SK-N-SH treated with all-trans-retinoic acid at 6 μM for 48 hours (cell line): ENCODE measurements around the gene PNMT.

Experiments
- ATAC-seq: fragments of 200-7000 bp; cut with Tn5 transposase; 3 replicates; pipeline ENCODE4 v1.9.1; 2020; ENCODE audit warnings: mild to moderate bottlenecking, moderate library complexity
- ARNTL ChIP-seq: fragments of 450-650 bp; formaldehyde crosslinking; IDR thresholded peaks from 2 replicates; pipeline ENCODE4 v1.5.0; 2020; ENCODE audit warnings: low read depth, mild to moderate bottlenecking, moderate library complexity, borderline replicate concordance
- CSDC2 ChIP-seq: fragments of 250-450 bp; sonication (Bioruptor Pico); IDR thresholded peaks from 2 replicates; pipeline ENCODE4 v1.5.0; 2020; ENCODE audit warnings: mild to moderate bottlenecking, moderate library complexity
- ESRRG ChIP-seq: fragments of 250-450 bp; sonication (Bioruptor Pico); IDR thresholded peaks from 2 replicates; pipeline ENCODE4 v1.6.1; 2021; ENCODE audit warnings: mild to moderate bottlenecking
- GLIS3 ChIP-seq: fragments of 250-450 bp; sonication (Bioruptor Pico); IDR thresholded peaks from 2 replicates; pipeline ENCODE4 v1.5.0; 2020; ENCODE audit warnings: mild to moderate bottlenecking, moderate library complexity
- ISL1 ChIP-seq: fragments of 250-450 bp; sonication (Bioruptor Pico); IDR thresholded peaks from 2 replicates; pipeline ENCODE4 v2.1.2; 2022; ENCODE audit warnings: mild to moderate bottlenecking, moderate library complexity
- PPARA ChIP-seq: fragments of 250-450 bp; sonication (Bioruptor Pico); IDR thresholded peaks from 2 replicates; pipeline ENCODE4 v1.5.0; 2020; ENCODE audit warnings: mild to moderate bottlenecking, borderline replicate concordance
- RARB ChIP-seq: fragments of 250-450 bp; sonication (Bioruptor Pico); IDR thresholded peaks from 2 replicates; pipeline ENCODE4 v1.8.0; 2021; ENCODE audit warnings: mild to moderate bottlenecking, moderate library complexity
- TCF4 ChIP-seq: fragments of 250-450 bp; sonication (Bioruptor Pico); IDR thresholded peaks from 2 replicates; pipeline ENCODE4 v1.8.0; 2021; ENCODE audit warnings: mild to moderate bottlenecking, moderate library complexity, borderline replicate concordance
- TOX ChIP-seq: fragments of 250-450 bp; sonication (Bioruptor Pico); IDR thresholded peaks from 2 replicates; pipeline ENCODE4 v1.8.0; 2021; ENCODE audit warnings: mild to moderate bottlenecking, moderate library complexity, borderline replicate concordance
- ZC3H10 ChIP-seq: fragments of 250-450 bp; sonication (Bioruptor Pico); IDR thresholded peaks from 2 replicates; pipeline ENCODE4 v1.5.1; 2021; ENCODE audit warnings: mild to moderate bottlenecking, moderate library complexity
- ZFP3 ChIP-seq: fragments of 250-450 bp; sonication (Bioruptor Pico); IDR thresholded peaks from 2 replicates; pipeline ENCODE4 v1.5.0; 2020; ENCODE audit warnings: mild to moderate bottlenecking, moderate library complexity
- ZNF565 ChIP-seq: fragments of 450-650 bp; formaldehyde crosslinking; conservative IDR thresholded peaks from 2 replicates; pipeline ENCODE4 v1.5.0; 2020; ENCODE audit warnings: low read depth, mild to moderate bottlenecking, moderate library complexity
- ZNF70 ChIP-seq: fragments of 450-650 bp; formaldehyde crosslinking; IDR thresholded peaks from 2 replicates; pipeline ENCODE4 v1.5.0; 2020; ENCODE audit warnings: mild to moderate bottlenecking, moderate library complexity
- ZNF8 ChIP-seq: fragments of 450-650 bp; formaldehyde crosslinking; IDR thresholded peaks from 2 replicates; pipeline ENCODE4 v1.5.0; 2020; ENCODE audit warnings: mild to moderate bottlenecking, moderate library complexity
- TF ChIP-seq, protein P1 (sequence below): fragments of 250-450 bp; sonication (Bioruptor Pico); IDR thresholded peaks from 2 replicates; pipeline ENCODE4 v1.8.0; 2021; ENCODE audit warnings: low read depth, mild to moderate bottlenecking, moderate library complexity, borderline replicate concordance
- TF ChIP-seq, protein P2 (sequence below): fragments of 250-450 bp; sonication (Bioruptor Pico); IDR thresholded peaks from 2 replicates; pipeline ENCODE4 v1.8.0; 2020; ENCODE audit warnings: mild to moderate bottlenecking, moderate library complexity, borderline replicate concordance
- TF ChIP-seq, protein P3 (sequence below): fragments of 250-450 bp; sonication (Bioruptor Pico); IDR thresholded peaks from 2 replicates; pipeline ENCODE4 v1.5.1; 2020; ENCODE audit warnings: low read depth, mild to moderate bottlenecking, moderate library complexity
- TF ChIP-seq, protein P4 (sequence below): fragments of 250-450 bp; sonication (Bioruptor Pico); IDR thresholded peaks from 2 replicates; pipeline ENCODE4 v1.5.0; 2020; ENCODE audit warnings: mild to moderate bottlenecking, moderate library complexity

The PNMT gene

DNA sequence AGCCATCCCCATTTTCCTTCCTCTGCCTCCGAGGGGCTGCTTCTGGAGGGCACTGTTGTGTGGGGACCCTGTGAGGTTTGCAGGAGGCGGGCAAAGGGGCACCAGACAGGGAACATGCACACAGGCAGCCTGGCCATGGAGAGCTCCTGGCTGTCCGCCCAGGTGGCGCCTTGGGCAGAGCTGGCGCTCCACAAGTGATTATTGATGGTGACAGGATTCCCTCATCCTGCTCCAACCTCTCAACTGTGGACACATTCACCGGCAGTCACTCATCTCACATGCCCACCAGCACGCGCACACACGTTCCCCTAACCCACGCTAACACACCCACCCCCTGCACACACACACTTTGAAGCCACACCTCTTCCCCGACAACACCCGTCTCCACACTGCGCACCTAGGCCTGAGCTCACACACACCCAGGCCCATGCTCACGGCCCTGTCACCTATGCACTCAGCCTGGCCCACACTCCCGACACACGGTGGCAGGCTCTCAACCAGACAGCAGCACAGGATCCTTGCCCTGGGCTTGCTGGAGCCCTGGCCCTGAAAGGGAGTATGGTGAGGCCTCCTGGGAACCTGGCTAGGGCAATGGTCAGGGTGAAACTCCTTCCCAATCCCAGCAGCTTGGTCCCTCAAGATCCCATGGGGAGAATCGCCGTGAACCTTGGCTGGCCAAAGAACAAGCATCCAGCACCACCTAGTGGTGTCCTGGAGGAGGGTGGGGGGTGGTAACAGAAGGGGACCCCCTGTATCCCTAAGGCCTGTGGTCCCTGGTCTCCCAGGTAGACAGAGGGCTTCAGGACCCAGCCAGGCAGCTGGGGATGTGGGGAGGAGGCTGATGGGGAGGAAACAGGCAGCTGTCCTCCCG is 3.6 kb downstream of the PNMT start (continued):
- TF ChIP-seq, protein P1, sequence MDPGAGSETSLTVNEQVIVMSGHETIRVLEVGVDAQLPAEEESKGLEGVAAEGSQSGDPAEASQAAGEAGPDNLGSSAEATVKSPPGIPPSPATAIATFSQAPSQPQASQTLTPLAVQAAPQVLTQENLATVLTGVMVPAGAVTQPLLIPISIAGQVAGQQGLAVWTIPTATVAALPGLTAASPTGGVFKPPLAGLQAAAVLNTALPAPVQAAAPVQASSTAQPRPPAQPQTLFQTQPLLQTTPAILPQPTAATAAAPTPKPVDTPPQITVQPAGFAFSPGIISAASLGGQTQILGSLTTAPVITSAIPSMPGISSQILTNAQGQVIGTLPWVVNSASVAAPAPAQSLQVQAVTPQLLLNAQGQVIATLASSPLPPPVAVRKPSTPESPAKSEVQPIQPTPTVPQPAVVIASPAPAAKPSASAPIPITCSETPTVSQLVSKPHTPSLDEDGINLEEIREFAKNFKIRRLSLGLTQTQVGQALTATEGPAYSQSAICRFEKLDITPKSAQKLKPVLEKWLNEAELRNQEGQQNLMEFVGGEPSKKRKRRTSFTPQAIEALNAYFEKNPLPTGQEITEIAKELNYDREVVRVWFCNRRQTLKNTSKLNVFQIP (CRISPR knock-in tag): no peak

DNA sequence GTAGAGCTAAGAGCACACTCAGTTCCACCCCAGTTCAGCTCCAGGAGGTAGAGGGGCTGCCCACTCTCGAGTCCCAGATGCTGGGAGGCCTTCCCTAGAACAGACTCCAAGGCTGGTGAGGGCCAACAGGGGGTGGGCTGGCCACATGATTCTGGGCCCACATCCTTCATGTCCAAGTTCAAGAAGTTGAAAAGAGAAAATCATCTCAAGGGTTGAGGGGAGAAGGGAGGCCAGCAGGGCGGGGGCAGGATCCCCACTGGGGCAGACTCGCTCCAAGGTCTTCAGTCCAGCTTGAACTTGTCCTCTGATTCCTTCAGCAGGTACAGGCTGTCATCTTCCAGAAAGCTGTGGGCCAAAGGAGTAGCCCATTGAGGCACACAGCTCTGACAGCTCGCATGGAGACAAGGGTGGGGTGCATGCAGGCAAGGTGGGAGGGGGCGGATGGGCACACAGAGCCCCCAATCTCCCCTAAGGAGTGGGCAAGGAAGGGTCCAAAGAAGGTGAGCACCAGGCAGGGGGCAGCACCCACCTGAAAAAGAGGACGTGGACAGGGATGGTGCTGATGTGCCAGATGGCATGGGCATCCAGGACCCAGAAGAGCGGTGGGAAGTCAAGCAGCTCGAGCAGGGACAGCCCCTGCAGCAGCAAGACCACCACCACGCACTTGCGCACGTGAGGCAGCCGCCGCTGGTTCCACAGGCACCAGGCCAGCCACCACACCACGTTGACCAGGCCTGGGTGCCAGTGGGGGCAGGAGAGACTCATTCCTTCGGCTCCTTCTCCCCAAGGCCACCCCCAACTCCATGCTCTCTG is 4.5 kb downstream of the PNMT start:
- TF ChIP-seq RARB (CRISPR knock-in tag): no peak
- no peak for TF ChIP-seq ZNF565
- TF ChIP-seq TOX: no peak
- TF ChIP-seq GLIS3 (CRISPR knock-in tag): no peak
- no peak for TF ChIP-seq ZFP3 (CRISPR knock-in tag)
- no peak for TF ChIP-seq ZC3H10 (CRISPR knock-in tag)
- ATAC-seq: no peak

DNA sequence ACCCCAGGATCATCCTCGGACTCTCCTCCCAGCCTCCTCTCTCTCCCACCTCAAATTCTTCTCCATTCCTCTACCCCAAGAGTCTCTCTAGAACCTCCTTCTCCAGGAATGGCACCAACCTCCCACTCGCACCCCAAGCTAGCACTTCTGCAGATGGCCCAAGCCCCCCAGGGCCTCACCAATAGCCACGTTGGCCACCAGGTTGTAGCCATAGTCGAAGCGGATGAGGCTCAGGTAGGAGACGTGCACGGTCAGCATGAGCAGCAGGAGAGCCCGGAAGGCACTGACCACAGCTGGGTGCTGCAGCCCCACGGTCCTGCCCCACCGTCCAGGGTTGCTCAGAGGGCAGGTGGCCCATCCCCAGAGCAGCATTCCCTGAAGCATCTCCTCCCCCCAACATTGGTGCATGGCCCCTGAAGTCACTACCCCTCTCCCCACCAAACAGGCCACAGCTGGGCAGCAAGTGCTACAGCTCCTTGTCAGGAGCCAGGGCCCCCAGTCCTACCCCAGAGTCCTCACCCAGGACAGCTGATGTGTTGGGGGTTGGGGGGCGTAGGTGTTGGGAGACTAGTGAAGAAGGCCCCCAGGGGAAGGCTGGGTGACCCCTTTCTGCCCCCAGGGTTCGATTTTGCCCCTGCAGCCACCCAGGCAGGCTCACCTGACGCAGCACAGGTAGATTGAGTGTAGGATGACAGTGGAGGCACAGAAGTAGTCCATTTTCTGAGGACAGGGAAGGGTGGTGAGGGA is 5.3 kb downstream of the PNMT start:
- ATAC-seq: no peak
- TF ChIP-seq ARNTL (CRISPR knock-in tag) (no peak), ESRRG (CRISPR knock-in tag) (no peak), TCF4 (CRISPR knock-in tag) (no peak), ZNF70 (CRISPR knock-in tag) (no peak), ZFP3 (CRISPR knock-in tag) (no peak)
- TF ChIP-seq, protein P1 (CRISPR knock-in tag): no peak
- TF ChIP-seq, protein P2, sequence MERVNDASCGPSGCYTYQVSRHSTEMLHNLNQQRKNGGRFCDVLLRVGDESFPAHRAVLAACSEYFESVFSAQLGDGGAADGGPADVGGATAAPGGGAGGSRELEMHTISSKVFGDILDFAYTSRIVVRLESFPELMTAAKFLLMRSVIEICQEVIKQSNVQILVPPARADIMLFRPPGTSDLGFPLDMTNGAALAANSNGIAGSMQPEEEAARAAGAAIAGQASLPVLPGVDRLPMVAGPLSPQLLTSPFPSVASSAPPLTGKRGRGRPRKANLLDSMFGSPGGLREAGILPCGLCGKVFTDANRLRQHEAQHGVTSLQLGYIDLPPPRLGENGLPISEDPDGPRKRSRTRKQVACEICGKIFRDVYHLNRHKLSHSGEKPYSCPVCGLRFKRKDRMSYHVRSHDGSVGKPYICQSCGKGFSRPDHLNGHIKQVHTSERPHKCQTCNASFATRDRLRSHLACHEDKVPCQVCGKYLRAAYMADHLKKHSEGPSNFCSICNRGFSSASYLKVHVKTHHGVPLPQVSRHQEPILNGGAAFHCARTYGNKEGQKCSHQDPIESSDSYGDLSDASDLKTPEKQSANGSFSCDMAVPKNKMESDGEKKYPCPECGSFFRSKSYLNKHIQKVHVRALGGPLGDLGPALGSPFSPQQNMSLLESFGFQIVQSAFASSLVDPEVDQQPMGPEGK: no peak

DNA sequence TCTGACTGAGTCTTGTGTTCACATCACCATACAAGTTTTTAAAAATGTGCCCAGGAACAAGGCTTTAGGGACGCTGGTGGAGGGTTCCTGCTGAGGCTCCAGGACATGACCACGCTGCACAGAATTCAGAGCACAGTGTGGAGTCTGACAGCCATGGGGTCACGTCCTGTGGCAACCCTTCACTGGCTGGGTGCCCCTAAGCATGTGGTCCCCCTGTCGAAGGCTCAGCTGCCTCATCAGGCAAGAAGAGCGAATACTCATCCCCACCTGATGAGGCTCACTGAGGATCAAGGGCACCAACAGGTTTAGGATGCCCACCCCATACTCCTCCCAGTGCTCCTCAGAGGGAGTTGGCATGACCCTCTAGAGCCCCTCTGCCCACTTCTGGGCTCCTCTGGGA is 5.9 kb downstream of the PNMT start:
- ATAC-seq: no peak
- TF ChIP-seq, protein P3, sequence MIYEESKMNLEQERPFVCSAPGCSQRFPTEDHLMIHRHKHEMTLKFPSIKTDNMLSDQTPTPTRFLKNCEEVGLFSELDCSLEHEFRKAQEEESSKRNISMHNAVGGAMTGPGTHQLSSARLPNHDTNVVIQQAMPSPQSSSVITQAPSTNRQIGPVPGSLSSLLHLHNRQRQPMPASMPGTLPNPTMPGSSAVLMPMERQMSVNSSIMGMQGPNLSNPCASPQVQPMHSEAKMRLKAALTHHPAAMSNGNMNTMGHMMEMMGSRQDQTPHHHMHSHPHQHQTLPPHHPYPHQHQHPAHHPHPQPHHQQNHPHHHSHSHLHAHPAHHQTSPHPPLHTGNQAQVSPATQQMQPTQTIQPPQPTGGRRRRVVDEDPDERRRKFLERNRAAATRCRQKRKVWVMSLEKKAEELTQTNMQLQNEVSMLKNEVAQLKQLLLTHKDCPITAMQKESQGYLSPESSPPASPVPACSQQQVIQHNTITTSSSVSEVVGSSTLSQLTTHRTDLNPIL (CRISPR knock-in tag): no peak
- TF ChIP-seq, protein P2: no peak
- no peak for TF ChIP-seq TOX
- no peak for TF ChIP-seq GLIS3 (CRISPR knock-in tag)
- no peak for TF ChIP-seq CSDC2 (CRISPR knock-in tag)
- no peak for TF ChIP-seq ZNF565
- TF ChIP-seq ZC3H10 (CRISPR knock-in tag): no peak
- TF ChIP-seq ISL1 (CRISPR knock-in tag): no peak
- no peak for TF ChIP-seq ZFP3 (CRISPR knock-in tag)
- TF ChIP-seq, protein P4, sequence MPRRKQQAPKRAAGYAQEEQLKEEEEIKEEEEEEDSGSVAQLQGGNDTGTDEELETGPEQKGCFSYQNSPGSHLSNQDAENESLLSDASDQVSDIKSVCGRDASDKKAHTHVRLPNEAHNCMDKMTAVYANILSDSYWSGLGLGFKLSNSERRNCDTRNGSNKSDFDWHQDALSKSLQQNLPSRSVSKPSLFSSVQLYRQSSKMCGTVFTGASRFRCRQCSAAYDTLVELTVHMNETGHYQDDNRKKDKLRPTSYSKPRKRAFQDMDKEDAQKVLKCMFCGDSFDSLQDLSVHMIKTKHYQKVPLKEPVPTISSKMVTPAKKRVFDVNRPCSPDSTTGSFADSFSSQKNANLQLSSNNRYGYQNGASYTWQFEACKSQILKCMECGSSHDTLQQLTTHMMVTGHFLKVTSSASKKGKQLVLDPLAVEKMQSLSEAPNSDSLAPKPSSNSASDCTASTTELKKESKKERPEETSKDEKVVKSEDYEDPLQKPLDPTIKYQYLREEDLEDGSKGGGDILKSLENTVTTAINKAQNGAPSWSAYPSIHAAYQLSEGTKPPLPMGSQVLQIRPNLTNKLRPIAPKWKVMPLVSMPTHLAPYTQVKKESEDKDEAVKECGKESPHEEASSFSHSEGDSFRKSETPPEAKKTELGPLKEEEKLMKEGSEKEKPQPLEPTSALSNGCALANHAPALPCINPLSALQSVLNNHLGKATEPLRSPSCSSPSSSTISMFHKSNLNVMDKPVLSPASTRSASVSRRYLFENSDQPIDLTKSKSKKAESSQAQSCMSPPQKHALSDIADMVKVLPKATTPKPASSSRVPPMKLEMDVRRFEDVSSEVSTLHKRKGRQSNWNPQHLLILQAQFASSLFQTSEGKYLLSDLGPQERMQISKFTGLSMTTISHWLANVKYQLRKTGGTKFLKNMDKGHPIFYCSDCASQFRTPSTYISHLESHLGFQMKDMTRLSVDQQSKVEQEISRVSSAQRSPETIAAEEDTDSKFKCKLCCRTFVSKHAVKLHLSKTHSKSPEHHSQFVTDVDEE (CRISPR knock-in tag): no peak
- TF ChIP-seq ZNF70 (CRISPR knock-in tag): no peak
- no peak for TF ChIP-seq PPARA
- no peak for TF ChIP-seq ESRRG (CRISPR knock-in tag)
- no peak for TF ChIP-seq ZNF8 (CRISPR knock-in tag)
- TF ChIP-seq ARNTL (CRISPR knock-in tag): no peak
- TF ChIP-seq, protein P1 (CRISPR knock-in tag): no peak
- no peak for TF ChIP-seq TCF4 (CRISPR knock-in tag)
